Calu3 (cell line): ENCODE results near the gene BRIP1. TPM values are rescaled to one million over a fixed set of nuclear protein-coding genes. Genes with fewer than 3 reads are reported as not detected.

Experiments
- BruUV-seq: library from RNA; stranded (reverse); fragments of 400-500 nt; replicated peaks from 2 replicates; lab custom pipeline; 2021; lab: Mats Ljungman, UMichigan
- CTCF ChIA-PET: fragments of 300-600 bp; sonication (Branson Sonifier 250); formaldehyde crosslinking; loops from one replicate; lab custom pipeline; 2022; ENCODE audit warnings: antibody characterized with exemption; lab: Charles Lee
- DNase-seq: peaks from one replicate; pipeline ENCODE4 v3.0.0; 2022
- H3K27ac Mint-ChIP-seq: one replicate; pipeline ENCODE4 v1.8.0; 2022; ENCODE audit warnings: mixed read lengths; ENCODE audit not compliant: unreplicated experiment
- H3K27me3 Mint-ChIP-seq: one replicate; pipeline ENCODE4 v1.8.0; 2022; ENCODE audit warnings: mixed read lengths; ENCODE audit not compliant: unreplicated experiment
- H3K36me3 Mint-ChIP-seq: one replicate; pipeline ENCODE4 v1.8.0; 2022; ENCODE audit warnings: mild to moderate bottlenecking, moderate library complexity, mixed read lengths; ENCODE audit not compliant: insufficient read depth, unreplicated experiment
- H3K4me1 Mint-ChIP-seq: one replicate; pipeline ENCODE4 v1.8.0; 2022; ENCODE audit warnings: mild to moderate bottlenecking, low read depth, mixed read lengths; ENCODE audit not compliant: unreplicated experiment
- H3K4me3 Mint-ChIP-seq: one replicate; pipeline ENCODE4 v1.8.0; 2022; ENCODE audit warnings: mild to moderate bottlenecking, low read depth, moderate library complexity, mixed read lengths; ENCODE audit not compliant: unreplicated experiment
- H3K9me3 Mint-ChIP-seq: one replicate; pipeline ENCODE4 v1.8.0; 2022; ENCODE audit warnings: low read depth, mixed read lengths; ENCODE audit not compliant: unreplicated experiment
- intact Hi-C: fragments of 100-400 bp; cut with micrococcal nuclease; formaldehyde crosslinking; loops from one replicate; pipeline ENCODE4 v1.10.0; 2022; ENCODE audit not compliant: unreplicated experiment
- total RNA-seq: library from RNA; stranded (reverse); gene quantifications from 2 replicates; pipeline ENCODE4 v1.2.3, GENCODE V29; 2022
- TF ChIP-seq, protein P1 (sequence below): fragments of 200-600 bp; IDR thresholded peaks from one replicate; pipeline ENCODE4 v1.8.0; 2022; ENCODE audit warnings: antibody characterized with exemption; ENCODE audit not compliant: unreplicated experiment

The BRIP1 gene
- total RNA-seq, 1 experiment from 2014 or later = 12.3 TPM

DNA sequence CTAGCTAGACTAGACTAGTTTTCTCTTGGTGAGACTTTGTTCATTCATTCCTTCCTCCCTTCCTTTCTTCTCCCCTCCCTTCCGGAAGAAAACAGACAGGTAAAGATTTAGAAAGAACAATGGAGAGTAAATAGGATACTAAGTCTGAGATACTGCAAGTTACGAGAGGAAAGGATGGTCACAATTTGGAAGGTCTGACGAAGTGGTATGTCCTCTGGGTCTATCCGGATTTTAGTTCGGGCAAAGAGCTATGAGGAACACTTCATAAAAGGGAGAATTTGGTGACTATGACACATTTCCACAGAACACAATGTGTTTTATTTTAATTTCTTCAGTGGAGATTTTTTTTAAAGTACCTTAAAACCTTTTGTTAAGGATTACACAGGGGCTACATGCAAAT lies 107.7 kb downstream of the BRIP1 start:
- no peaks in the 10 kb centered on the region for H3K9me3 Mint-ChIP-seq
- no peak overlapping the region for H3K4me3 Mint-ChIP-seq
- H3K27me3 Mint-ChIP-seq = no peaks in the 10 kb centered on the region
- TF ChIP-seq, protein P1, sequence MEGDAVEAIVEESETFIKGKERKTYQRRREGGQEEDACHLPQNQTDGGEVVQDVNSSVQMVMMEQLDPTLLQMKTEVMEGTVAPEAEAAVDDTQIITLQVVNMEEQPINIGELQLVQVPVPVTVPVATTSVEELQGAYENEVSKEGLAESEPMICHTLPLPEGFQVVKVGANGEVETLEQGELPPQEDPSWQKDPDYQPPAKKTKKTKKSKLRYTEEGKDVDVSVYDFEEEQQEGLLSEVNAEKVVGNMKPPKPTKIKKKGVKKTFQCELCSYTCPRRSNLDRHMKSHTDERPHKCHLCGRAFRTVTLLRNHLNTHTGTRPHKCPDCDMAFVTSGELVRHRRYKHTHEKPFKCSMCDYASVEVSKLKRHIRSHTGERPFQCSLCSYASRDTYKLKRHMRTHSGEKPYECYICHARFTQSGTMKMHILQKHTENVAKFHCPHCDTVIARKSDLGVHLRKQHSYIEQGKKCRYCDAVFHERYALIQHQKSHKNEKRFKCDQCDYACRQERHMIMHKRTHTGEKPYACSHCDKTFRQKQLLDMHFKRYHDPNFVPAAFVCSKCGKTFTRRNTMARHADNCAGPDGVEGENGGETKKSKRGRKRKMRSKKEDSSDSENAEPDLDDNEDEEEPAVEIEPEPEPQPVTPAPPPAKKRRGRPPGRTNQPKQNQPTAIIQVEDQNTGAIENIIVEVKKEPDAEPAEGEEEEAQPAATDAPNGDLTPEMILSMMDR = no peak
- no TSS peak for BruUV-seq
- no peak overlapping the region for H3K27ac Mint-ChIP-seq
- DNase-seq = no peak
- H3K36me3 Mint-ChIP-seq = no peaks in the 10 kb centered on the region
- CTCF ChIA-PET = no interaction called here
- intact Hi-C loops = no loop called here
- H3K4me1 Mint-ChIP-seq = peaks cover 7% of the 10 kb centered on the region

DNA sequence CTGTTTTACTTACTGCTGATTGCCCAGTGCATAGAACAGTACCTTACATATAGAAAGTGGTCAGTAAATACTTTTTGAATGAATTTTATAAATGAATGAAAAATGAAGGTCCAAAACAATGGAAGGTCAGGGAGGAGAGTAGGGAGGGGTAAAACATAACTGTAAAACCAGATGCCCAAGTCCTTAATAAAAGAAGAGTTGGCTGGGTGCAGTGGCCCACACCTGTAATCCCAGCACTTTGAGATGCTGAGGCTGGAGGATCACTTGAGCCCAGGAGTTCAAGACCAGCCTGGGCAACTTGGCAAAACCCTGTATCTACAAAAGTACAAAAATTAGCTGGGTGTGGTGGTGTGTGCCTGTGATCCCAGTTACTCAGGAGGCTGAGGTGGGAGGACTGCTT lies 108.2 kb downstream of the BRIP1 start:
- H3K4me1 Mint-ChIP-seq = peaks cover 7% of the 10 kb centered on the region

DNA sequence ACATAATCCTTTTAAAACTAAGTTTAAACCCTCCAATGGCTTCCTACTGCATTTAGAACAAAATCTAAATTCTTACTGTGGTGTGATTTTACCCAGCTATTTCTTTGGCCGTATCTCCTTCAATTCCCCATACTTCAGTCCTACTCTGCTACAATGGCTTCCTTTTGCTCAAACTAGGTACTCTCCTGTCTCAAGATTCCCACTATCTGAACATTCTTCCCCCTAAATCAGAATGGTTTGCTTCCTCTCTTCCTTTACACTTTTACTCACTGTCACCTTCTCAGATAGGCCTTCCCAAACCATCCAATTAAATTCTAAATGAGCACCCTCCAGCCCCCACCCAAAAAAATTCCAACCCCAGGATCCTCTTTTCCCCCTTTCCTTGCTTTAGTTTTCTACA lies 109.2 kb downstream of the BRIP1 start:
- Mint-ChIP-seq H3K9me3 (peaks cover 2% of the 10 kb centered on the region), H3K4me3 (no peak overlapping the region), H3K27me3 (no peaks in the 10 kb centered on the region), H3K4me1 (peaks cover 7% of the 10 kb centered on the region), H3K36me3 (no peaks in the 10 kb centered on the region), H3K27ac (no peak overlapping the region)
- intact Hi-C loops = no loop called here
- BruUV-seq = no TSS peak
- CTCF ChIA-PET = no interaction called here
- TF ChIP-seq, protein P1 = no peak
- no peak for DNase-seq

More for the DNA sequence above, 108.2 kb downstream of the BRIP1 start:
- DNase-seq = no peak
- CTCF ChIA-PET = no interaction called here
- Mint-ChIP-seq H3K9me3 (peaks cover under 1% of the 10 kb centered on the region), H3K27me3 (no peaks in the 10 kb centered on the region), H3K27ac (no peak overlapping the region), H3K36me3 (no peaks in the 10 kb centered on the region), H3K4me3 (no peak overlapping the region)
- BruUV-seq = no TSS peak
- TF ChIP-seq, protein P1 = no peak
- intact Hi-C loops = no loop called here

DNA sequence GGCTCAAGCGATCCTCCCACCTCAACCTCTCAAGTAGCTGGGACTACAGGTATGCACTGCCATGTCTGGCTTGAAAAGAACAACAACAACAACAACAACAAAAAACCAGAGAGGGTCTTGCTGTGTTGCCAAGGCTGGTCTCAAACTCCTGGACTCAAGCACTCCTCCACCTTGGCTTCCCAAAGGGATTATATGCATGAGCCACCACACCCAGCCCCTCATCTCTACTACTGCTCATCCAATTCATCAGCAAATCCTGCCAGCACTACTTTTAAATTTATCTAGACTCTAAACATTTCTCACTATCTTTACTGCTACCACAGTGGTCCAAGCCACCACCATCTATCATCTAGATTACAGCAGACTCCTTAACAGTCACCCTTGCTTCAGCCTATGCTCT lies 109.6 kb downstream of the BRIP1 start:
- TF ChIP-seq, protein P1 = no peak
- intact Hi-C loops = no loop called here
- CTCF ChIA-PET = no interaction called here
- BruUV-seq = no TSS peak
- Mint-ChIP-seq H3K27ac (no peak overlapping the region), H3K27me3 (no peaks in the 10 kb centered on the region), H3K4me3 (no peak overlapping the region), H3K4me1 (peaks cover 7% of the 10 kb centered on the region), H3K36me3 (no peaks in the 10 kb centered on the region), H3K9me3 (peaks cover 2% of the 10 kb centered on the region)
- no peak for DNase-seq
